Measurements from ENCODE around the gene CFDP1.

The CFDP1 gene

GRCh38 chr16:75309156-75309555 lies 124.1 kb downstream of the CFDP1 start (continued):
- TF ChIP-seq ZBTB44 (tag by site-specific recombination; IDR thresholded peaks at IDR 0.05) = no peak
- no peak for TF ChIP-seq ATF2 (tag by site-specific recombination; IDR thresholded peaks at IDR 0.05; ENCODE audit: low read depth)

DNA sequence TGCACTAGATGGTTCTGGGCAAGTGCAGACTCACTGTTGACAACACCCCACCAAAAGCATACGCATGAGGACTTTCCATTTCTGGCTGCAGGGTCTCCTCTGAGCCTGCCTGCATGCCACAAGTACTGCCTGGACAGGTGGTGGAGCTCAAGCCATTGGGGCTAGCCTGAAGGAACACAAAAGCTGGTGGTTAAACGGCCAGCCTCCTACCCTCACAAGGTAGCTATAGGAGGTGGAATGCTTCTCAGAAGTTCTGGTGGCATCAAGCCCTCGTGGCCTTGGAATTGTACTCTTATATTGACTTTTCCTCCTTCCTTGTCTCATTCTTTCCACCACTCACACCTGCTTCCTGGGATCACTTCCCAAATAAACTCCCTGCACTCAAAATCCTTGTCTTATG lies 125.3 kb downstream of the CFDP1 start:
- Histone ChIP-seq H3K4me3 (ENCODE audit: low read depth, low read length) (no peak overlapping the region), H3K36me3 (ENCODE audit: control insufficient read depth in 2 of 2, insufficient read depth in 1 of 2, low read length in 2 of 2) (peaks cover 0 to 15% of the 10 kb centered on the region in 2 experiments; a peak in 1 of 3 replicates), H3K27ac (ENCODE audit: extremely low read depth, low read depth, low read length) (no peak overlapping the region), H3K4me1 (ENCODE audit: control insufficient read depth, insufficient read depth, low read length) (peaks cover 22% of the 10 kb centered on the region), H3K9me3 (ENCODE audit: control insufficient read depth, insufficient read depth, low read depth, low read length) (no peaks in the 10 kb centered on the region)
- ChIA-PET CTCF (interaction anchor here (1.0 kb wide), 1 partner anchor 74 kb away, joined by 3 read pairs; no protein-coding TSS in a partner anchor), POLR2A (no interaction called here)
- TF ChIP-seq MZF1 (tag by site-specific recombination; IDR thresholded peaks at IDR 0.05; ENCODE audit: borderline replicate concordance) (no peak), ZNF2 (tag by site-specific recombination; IDR thresholded peaks at IDR 0.05) (no peak), ZNF561 (tag by site-specific recombination; IDR thresholded peaks at IDR 0.05; ENCODE audit: borderline replicate concordance) (no peak), PRDM1 (tag by site-specific recombination; IDR thresholded peaks at IDR 0.05) (no peak), ZNF654 (tag by site-specific recombination; IDR thresholded peaks at IDR 0.05; ENCODE audit: low read depth) (no peak), ZNF510 (tag by site-specific recombination; IDR thresholded peaks at IDR 0.05; ENCODE audit: insufficient replicate concordance) (no peak), ZNF660 (tag by site-specific recombination; IDR thresholded peaks at IDR 0.05) (no peak), ZBTB20 (tag by site-specific recombination; IDR thresholded peaks at IDR 0.05) (no peak), BCL11A (tag by site-specific recombination; IDR thresholded peaks at IDR 0.05; ENCODE audit: low read depth) (no peak), ZNF521 (tag by site-specific recombination; IDR thresholded peaks at IDR 0.05) (no peak), KLF10 (tag by site-specific recombination; IDR thresholded peaks at IDR 0.05) (no peak), ZNF707 (tag by site-specific recombination; IDR thresholded peaks at IDR 0.05) (no peak), ZBTB21 (tag by site-specific recombination; IDR thresholded peaks at IDR 0.05) (no peak), HOXA7 (CRISPR knock-in tag; IDR thresholded peaks at IDR 0.05; ENCODE audit: borderline replicate concordance) (no peak), SCRT2 (tag by site-specific recombination; IDR thresholded peaks at IDR 0.05) (no peak), ZNF629 (tag by site-specific recombination; IDR thresholded peaks at IDR 0.05) (no peak), ZBTB8A (tag by site-specific recombination; IDR thresholded peaks at IDR 0.05) (no peak)
- TF ChIP-seq, protein P1, sequence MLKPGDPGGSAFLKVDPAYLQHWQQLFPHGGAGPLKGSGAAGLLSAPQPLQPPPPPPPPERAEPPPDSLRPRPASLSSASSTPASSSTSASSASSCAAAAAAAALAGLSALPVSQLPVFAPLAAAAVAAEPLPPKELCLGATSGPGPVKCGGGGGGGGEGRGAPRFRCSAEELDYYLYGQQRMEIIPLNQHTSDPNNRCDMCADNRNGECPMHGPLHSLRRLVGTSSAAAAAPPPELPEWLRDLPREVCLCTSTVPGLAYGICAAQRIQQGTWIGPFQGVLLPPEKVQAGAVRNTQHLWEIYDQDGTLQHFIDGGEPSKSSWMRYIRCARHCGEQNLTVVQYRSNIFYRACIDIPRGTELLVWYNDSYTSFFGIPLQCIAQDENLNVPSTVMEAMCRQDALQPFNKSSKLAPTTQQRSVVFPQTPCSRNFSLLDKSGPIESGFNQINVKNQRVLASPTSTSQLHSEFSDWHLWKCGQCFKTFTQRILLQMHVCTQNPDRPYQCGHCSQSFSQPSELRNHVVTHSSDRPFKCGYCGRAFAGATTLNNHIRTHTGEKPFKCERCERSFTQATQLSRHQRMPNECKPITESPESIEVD (tag by site-specific recombination; IDR thresholded peaks at IDR 0.05) = no peak
- TF ChIP-seq, protein P2, sequence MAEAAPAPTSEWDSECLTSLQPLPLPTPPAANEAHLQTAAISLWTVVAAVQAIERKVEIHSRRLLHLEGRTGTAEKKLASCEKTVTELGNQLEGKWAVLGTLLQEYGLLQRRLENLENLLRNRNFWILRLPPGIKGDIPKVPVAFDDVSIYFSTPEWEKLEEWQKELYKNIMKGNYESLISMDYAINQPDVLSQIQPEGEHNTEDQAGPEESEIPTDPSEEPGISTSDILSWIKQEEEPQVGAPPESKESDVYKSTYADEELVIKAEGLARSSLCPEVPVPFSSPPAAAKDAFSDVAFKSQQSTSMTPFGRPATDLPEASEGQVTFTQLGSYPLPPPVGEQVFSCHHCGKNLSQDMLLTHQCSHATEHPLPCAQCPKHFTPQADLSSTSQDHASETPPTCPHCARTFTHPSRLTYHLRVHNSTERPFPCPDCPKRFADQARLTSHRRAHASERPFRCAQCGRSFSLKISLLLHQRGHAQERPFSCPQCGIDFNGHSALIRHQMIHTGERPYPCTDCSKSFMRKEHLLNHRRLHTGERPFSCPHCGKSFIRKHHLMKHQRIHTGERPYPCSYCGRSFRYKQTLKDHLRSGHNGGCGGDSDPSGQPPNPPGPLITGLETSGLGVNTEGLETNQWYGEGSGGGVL (tag by site-specific recombination; IDR thresholded peaks at IDR 0.05) = no peak
- TF ChIP-seq, protein P3, sequence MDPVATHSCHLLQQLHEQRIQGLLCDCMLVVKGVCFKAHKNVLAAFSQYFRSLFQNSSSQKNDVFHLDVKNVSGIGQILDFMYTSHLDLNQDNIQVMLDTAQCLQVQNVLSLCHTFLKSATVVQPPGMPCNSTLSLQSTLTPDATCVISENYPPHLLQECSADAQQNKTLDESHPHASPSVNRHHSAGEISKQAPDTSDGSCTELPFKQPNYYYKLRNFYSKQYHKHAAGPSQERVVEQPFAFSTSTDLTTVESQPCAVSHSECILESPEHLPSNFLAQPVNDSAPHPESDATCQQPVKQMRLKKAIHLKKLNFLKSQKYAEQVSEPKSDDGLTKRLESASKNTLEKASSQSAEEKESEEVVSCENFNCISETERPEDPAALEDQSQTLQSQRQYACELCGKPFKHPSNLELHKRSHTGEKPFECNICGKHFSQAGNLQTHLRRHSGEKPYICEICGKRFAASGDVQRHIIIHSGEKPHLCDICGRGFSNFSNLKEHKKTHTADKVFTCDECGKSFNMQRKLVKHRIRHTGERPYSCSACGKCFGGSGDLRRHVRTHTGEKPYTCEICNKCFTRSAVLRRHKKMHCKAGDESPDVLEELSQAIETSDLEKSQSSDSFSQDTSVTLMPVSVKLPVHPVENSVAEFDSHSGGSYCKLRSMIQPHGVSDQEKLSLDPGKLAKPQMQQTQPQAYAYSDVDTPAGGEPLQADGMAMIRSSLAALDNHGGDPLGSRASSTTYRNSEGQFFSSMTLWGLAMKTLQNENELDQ (tag by site-specific recombination; IDR thresholded peaks at IDR 0.05; ENCODE audit: low read depth) = no peak
